DMS79 treated with DMSO at 0.1 percent for 48 hours (cell line): ENCODE results near the gene NUDT17.
A peak's percentile ranks its signal among the peaks of the same experiment; 100 is the strongest.

Experiments used
- DNase-seq: peaks from one replicate; lab custom pipeline; 2025; lab: John Stamatoyannopoulos, UW

NUDT17 gene

DNA sequence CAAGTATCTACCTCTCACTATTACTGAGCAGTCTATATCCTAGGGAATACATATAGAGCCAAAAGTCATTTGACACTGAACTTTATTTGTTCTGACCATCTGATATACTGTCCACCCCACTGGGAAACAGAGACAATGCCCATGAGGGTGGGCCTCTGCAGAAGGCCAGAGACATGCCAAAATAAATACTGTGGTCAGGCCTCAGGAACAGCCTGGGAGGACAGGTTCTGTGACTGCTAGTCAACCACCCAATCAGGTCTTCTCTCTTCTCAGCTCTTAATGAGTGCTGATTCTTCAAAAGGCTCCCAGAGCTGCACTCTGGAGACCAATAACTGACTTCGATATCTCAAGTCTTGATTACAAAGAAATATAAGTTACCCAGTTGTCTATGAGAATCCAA is 45.7 kb downstream of the NUDT17 start:
- DNase-seq, result peak; percentile 15

DNA sequence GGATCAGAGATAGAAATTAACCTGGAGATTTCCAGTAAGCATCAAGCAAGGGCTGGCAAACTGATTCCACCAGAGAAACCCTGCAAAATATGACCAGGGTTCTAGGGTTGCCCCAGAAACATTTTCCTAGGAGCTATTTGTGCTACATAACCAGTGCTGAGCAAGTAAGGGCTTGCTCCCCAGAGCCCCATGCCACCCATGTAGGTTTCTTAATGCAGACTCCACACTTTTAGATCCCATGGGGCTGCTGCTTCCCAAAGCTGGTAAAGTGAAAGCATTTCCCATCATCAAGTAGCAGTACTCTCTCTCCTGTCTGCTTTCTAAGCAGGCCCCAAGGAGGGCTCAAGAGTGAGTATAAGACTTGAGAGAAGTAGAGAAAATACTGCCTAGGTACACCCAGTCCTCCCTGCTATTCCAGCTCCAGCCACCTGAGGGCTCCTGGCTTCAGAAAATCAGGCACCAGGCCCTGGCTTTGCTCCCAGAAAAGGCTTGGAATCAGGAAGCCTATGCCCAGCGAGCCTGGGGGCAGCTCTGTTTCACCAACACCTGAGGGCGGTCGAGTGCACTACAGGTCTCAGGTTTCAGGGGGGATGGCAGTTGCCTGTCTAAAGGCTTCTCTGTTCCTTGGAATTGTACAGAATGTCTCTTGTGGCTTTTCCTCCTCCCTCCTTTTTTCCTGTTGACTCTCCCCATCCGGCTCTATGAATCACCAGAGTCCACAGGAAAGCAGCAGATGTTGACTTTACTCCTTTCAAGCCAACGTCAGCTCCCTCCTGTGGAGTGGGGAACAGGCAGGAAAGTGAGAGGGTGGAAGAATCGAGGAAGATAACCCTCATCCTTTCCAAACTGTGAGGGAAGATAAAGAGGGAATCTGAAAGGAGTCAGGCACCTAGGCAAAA is 46.4 kb downstream of the NUDT17 start:
- DNase-seq, result peak; percentile 98

GRCh38 chr1:145892486-145893087 is 47.2 kb downstream of the NUDT17 start:
- DNase-seq, result peak; percentile 68

DNA sequence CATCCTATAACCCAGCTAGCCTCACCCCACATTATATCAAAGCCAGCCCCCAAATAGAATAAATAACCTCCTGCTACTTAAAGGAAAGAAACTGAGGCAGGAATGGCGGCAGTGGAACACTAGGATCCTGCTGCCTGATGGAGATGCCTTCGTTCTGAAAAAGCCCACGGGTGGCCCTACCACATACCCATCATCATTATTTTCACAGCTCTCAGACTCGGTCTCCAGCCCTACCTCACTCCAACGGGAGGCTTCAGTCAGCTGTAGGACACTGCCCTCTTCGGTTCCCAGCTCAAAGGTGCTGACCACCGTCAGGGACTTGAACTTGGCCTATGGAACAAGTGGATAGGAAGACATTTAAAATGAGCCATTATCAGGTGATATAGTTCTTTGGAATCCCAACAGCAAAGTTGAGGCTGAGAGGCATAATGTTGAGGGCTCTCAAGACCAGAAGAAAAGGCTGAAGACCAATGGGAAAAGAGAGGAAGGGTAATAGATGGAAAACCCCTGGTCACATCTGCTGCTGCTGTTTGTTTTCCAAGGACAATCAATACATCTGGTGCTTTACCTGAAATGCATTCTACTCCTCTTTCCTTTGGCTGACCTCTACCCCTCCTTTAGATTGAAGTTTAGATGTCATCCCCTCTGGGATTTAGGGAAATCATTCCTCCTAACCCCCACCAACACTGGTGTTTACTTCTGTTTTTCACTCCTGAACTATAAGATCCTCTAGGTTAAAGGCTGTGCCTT is 48.1 kb downstream of the NUDT17 start:
- DNase-seq, result no peak

DNA sequence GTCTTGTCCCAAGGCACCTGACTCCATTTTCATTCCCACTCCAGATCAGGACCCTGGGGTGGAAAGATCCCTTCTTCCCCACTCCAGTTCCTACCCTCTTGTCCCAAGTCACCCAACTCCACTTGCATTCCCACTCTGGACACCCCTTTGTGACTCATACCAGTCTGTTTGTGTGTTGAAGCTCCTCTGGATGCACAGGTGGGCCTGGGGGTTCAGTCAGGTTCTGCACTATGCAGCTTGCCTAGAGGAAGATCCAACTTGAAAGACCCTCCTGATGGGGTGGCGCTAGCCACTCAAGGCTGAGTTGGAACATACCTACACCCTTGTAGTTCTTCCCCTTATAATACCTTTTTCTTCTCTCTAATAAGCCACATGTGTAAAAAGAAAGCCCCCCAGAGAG is 50.0 kb downstream of the NUDT17 start:
- no peak for DNase-seq

- DNase-seq, result no peak
These were observed 52.5 kb downstream of the NUDT17 start for GRCh38 chr1:145897969-145898368.
